ENCODE results near the gene OXT. TPM values are rescaled to one million over a fixed set of nuclear protein-coding genes. Genes with fewer than 3 reads are reported as not detected.
"Not testable (repeated sequence)": the region's sequence is repeated elsewhere in the genome, so short reads cannot be mapped to it uniquely, and the experiment has no call there.

The OXT gene
- total RNA-seq, 1 donor from 2014 or later = not detected

DNA sequence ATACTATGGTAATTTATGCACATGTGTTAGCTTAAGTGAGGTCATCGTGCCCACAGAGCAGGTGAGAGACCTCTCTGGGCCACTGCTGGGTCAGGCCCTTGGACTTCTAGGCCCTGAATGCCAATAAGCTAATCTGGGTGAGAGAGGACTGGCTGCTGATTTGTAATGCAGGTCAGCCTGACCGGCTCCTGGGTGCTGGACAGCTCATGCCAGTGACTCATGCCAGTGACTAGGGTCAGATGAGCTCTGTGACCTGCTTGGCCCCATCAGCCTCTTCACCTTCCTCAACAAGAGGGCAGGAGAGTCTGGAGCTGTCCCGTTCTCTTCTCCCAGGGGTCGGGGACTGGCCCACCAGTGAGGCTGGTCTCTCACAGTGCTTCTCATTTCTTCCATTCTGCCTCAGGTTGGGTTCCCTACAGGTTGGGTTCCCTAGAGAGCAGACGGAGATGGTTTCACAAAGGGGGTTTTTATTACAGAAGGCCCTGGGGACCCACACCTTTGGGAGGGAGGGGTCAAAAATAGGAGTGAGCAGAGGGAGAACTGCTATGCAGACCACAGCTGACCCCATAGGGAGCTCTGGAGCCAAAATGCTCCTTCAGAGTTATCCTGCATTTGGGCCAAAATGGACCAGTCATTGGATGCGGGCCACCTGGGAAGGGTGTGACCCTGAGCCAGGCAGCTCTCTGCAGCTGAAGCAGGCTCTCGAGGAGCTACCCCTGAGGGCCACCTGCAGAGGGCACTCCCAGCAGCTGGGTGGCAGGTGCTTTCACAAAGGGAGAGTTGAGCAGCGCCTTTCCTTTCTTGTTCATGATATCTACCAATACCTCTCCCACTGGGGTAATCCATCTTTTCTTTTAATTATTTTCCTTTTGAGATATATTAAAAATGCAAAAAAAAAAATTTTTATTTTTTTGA is 2.2 kb upstream of the OXT start:
- Mint-ChIP-seq H3K27ac (ENCODE audit: unreplicated experiment) (no peak overlapping the region), H3K9me3 (ENCODE audit: unreplicated experiment) (peaks cover 4% of the 10 kb centered on the region), H3K4me1 (ENCODE audit: low read depth, unreplicated experiment) (peaks cover 4% of the 10 kb centered on the region), H3K4me3 (ENCODE audit: unreplicated experiment) (no peak overlapping the region), H3K36me3 (ENCODE audit: unreplicated experiment) (no peaks in the 10 kb centered on the region), H3K27me3 (ENCODE audit: unreplicated experiment) (peaks cover 19% of the 10 kb centered on the region)
- TF ChIP-seq, protein P1, sequence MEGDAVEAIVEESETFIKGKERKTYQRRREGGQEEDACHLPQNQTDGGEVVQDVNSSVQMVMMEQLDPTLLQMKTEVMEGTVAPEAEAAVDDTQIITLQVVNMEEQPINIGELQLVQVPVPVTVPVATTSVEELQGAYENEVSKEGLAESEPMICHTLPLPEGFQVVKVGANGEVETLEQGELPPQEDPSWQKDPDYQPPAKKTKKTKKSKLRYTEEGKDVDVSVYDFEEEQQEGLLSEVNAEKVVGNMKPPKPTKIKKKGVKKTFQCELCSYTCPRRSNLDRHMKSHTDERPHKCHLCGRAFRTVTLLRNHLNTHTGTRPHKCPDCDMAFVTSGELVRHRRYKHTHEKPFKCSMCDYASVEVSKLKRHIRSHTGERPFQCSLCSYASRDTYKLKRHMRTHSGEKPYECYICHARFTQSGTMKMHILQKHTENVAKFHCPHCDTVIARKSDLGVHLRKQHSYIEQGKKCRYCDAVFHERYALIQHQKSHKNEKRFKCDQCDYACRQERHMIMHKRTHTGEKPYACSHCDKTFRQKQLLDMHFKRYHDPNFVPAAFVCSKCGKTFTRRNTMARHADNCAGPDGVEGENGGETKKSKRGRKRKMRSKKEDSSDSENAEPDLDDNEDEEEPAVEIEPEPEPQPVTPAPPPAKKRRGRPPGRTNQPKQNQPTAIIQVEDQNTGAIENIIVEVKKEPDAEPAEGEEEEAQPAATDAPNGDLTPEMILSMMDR (IDR thresholded peaks at IDR 0.05; ENCODE audit: partially characterized antibody, unreplicated experiment) = no peak
- no peak for DNase-seq

GRCh38 chr20:3070725-3071124 is 695 bp upstream of the OXT start:
- no peak overlapping the region for H3K27ac Mint-ChIP-seq (ENCODE audit: unreplicated experiment)
- peaks cover 4% of the 10 kb centered on the region for H3K9me3 Mint-ChIP-seq (ENCODE audit: unreplicated experiment)
- no peak for DNase-seq
- TF ChIP-seq, protein P1 (IDR thresholded peaks at IDR 0.05; ENCODE audit: partially characterized antibody, unreplicated experiment) = no peak
- peaks cover 15% of the 10 kb centered on the region for H3K27me3 Mint-ChIP-seq (ENCODE audit: unreplicated experiment)
- H3K36me3 Mint-ChIP-seq (ENCODE audit: unreplicated experiment) = no peaks in the 10 kb centered on the region
- peaks cover 4% of the 10 kb centered on the region for H3K4me1 Mint-ChIP-seq (ENCODE audit: low read depth, unreplicated experiment)
- peak overlapping the region; percentile 48 for H3K4me3 Mint-ChIP-seq (ENCODE audit: unreplicated experiment)

DNA sequence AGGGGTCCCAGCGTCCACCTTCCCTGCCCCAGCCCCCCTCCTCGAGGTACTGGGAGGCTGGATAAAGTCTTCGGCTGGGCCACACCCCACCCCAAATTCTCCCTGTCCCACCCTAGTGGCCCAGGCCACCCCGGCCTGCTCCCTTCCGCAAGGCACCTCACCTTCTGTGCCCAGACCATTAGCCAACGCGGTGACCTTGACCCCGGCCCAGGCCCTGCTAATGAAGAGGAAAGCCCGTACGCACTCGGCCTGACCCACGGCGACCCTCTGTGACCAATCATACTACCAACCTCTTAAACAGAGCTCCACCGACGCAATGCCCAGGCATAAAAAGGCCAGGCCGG is 182 bp upstream of the OXT start:
- TF ChIP-seq, protein P1 (IDR thresholded peaks at IDR 0.05; ENCODE audit: partially characterized antibody, unreplicated experiment) = no peak
- Mint-ChIP-seq H3K27ac (ENCODE audit: unreplicated experiment) (no peak overlapping the region), H3K9me3 (ENCODE audit: unreplicated experiment) (peaks cover 4% of the 10 kb centered on the region), H3K27me3 (ENCODE audit: unreplicated experiment) (peaks cover 15% of the 10 kb centered on the region), H3K4me3 (ENCODE audit: unreplicated experiment) (no peak overlapping the region), H3K36me3 (ENCODE audit: unreplicated experiment) (no peaks in the 10 kb centered on the region), H3K4me1 (ENCODE audit: low read depth, unreplicated experiment) (peaks cover 4% of the 10 kb centered on the region)
- DNase-seq = no peak

GRCh38 chr20:3072530-3073250 is 1.3 kb downstream of the OXT start:
- no peak for DNase-seq
- peaks cover 12% of the 10 kb centered on the region for H3K27me3 Mint-ChIP-seq (ENCODE audit: unreplicated experiment)
- H3K27ac Mint-ChIP-seq (ENCODE audit: unreplicated experiment) = no peak overlapping the region
- TF ChIP-seq, protein P1 (IDR thresholded peaks at IDR 0.05; ENCODE audit: partially characterized antibody, unreplicated experiment) = no peak
- peak overlapping the region; percentile 68 for H3K4me3 Mint-ChIP-seq (ENCODE audit: unreplicated experiment)
- no peaks in the 10 kb centered on the region for H3K36me3 Mint-ChIP-seq (ENCODE audit: unreplicated experiment)
- peaks cover 4% of the 10 kb centered on the region for H3K9me3 Mint-ChIP-seq (ENCODE audit: unreplicated experiment)
- peaks cover 4% of the 10 kb centered on the region for H3K4me1 Mint-ChIP-seq (ENCODE audit: low read depth, unreplicated experiment)

- H3K36me3 Mint-ChIP-seq (ENCODE audit: unreplicated experiment); H3K4me3 Mint-ChIP-seq (ENCODE audit: unreplicated experiment); H3K27ac Mint-ChIP-seq (ENCODE audit: unreplicated experiment); H3K4me1 Mint-ChIP-seq (ENCODE audit: low read depth, unreplicated experiment); DNase-seq; H3K9me3 Mint-ChIP-seq (ENCODE audit: unreplicated experiment): not testable (repeated sequence)
- H3K27me3 Mint-ChIP-seq (ENCODE audit: unreplicated experiment) = peaks cover 12% of the 10 kb centered on the region
Measured at GRCh38 chr20:3073251-3073643, 1.8 kb downstream of the OXT start.

All from glutamatergic neuron (in vitro differentiated cells).